Astrocyte (in vitro differentiated cells and primary cell): ENCODE measurements around the gene PAPPA2. TPM values are rescaled to one million over a fixed set of nuclear protein-coding genes. Genes with fewer than 3 reads are reported as not detected.

Source experiments
- DNase-seq: peaks from one replicate; pipeline ENCODE4 v3.0.0-alpha.2; 2010; ENCODE audit warnings: low read depth
- FAIRE-seq: peaks from 2 replicates; lab custom pipeline; 2011; peaks lifted over from hg19 to GRCh38; lab: Jason Lieb, UNC
- H2AFZ ChIP-seq: 2 replicates; pipeline ENCODE4 v1.6.0; 2012; ENCODE audit warnings: low read depth, low read length, inconsistent platforms
- H3K27ac ChIP-seq: 2 replicates; pipeline ENCODE4 v1.5.1; 2011; ENCODE audit warnings: low read depth, low read length, inconsistent platforms
- H3K27me3 ChIP-seq: 2 replicates; pipeline ENCODE4 v1.6.0; 2011; ENCODE audit warnings: low read length, inconsistent platforms; ENCODE audit not compliant: insufficient read depth
- H3K36me3 ChIP-seq: 2 replicates; pipeline ENCODE4 v1.5.1; 2011; ENCODE audit warnings: low read length, inconsistent platforms; ENCODE audit not compliant: insufficient read depth
- H3K4me1 ChIP-seq: 2 replicates; pipeline ENCODE4 v1.5.1; 2011; ENCODE audit warnings: low read length, inconsistent platforms; ENCODE audit not compliant: insufficient read depth
- H3K4me2 ChIP-seq: 2 replicates; pipeline ENCODE4 v1.6.0; 2012; ENCODE audit warnings: low read length, inconsistent platforms
- H3K4me3 ChIP-seq: 2 replicates; pipeline ENCODE4 v1.5.1; 2011; ENCODE audit warnings: low read depth, mild to moderate bottlenecking, low read length, inconsistent platforms; ENCODE audit not compliant: insufficient read depth
- H3K79me2 ChIP-seq: 2 replicates; pipeline ENCODE4 v1.6.0; 2012; ENCODE audit warnings: mild to moderate bottlenecking, low read length, inconsistent platforms; ENCODE audit not compliant: insufficient read depth
- H3K9ac ChIP-seq: 2 replicates; pipeline ENCODE4 v1.6.0; 2012; ENCODE audit warnings: mild to moderate bottlenecking, low read length, inconsistent platforms
- H3K9me3 ChIP-seq: 2 replicates; pipeline ENCODE4 v1.5.1; 2012; ENCODE audit warnings: low read depth, mild to moderate bottlenecking, low read length, inconsistent platforms; ENCODE audit not compliant: insufficient read depth
- H4K20me1 ChIP-seq: 2 replicates; pipeline ENCODE4 v1.6.0; 2012; ENCODE audit warnings: low read length, inconsistent platforms; ENCODE audit not compliant: insufficient read depth
- H3K27ac Mint-ChIP-seq: one replicate; pipeline ENCODE4 v1.8.0; 2021; ENCODE audit warnings: mild to moderate bottlenecking, mixed read lengths; ENCODE audit not compliant: unreplicated experiment
- H3K27me3 Mint-ChIP-seq: one replicate; pipeline ENCODE4 v1.8.0; 2021; ENCODE audit warnings: low read depth, mixed read lengths; ENCODE audit not compliant: unreplicated experiment
- H3K36me3 Mint-ChIP-seq: one replicate; pipeline ENCODE4 v1.8.0; 2021; ENCODE audit warnings: low read depth, mixed read lengths; ENCODE audit not compliant: unreplicated experiment
- H3K4me1 Mint-ChIP-seq: one replicate; pipeline ENCODE4 v1.8.0; 2021; ENCODE audit warnings: low read depth, mixed read lengths; ENCODE audit not compliant: unreplicated experiment
- H3K4me3 Mint-ChIP-seq: one replicate; pipeline ENCODE4 v1.8.0; 2021; ENCODE audit warnings: mild to moderate bottlenecking, moderate library complexity, mixed read lengths; ENCODE audit not compliant: unreplicated experiment
- H3K9me3 Mint-ChIP-seq: one replicate; pipeline ENCODE4 v1.8.0; 2021; ENCODE audit warnings: mild to moderate bottlenecking, mixed read lengths; ENCODE audit not compliant: unreplicated experiment
- EZH2 ChIP-seq: IDR thresholded peaks from 2 replicates; pipeline ENCODE4 v1.6.1; 2012; ENCODE audit warnings: mild to moderate bottlenecking, low read length, inconsistent platforms; ENCODE audit not compliant: insufficient read depth
- total RNA-seq: library from RNA; stranded (reverse); gene quantifications from 2 replicates; pipeline ENCODE4 v1.2.1, GENCODE V29; 2021
- TF ChIP-seq, protein P1 (sequence below): IDR thresholded peaks from 2 replicates; pipeline ENCODE4 v1.5.1; 2011; ENCODE audit warnings: low read depth, mild to moderate bottlenecking, inconsistent platforms, low read length, moderate library complexity; ENCODE audit not compliant: insufficient read depth

PAPPA2 gene
- total RNA-seq, 1 donor from 2014 or later, result 19.0 TPM

DNA sequence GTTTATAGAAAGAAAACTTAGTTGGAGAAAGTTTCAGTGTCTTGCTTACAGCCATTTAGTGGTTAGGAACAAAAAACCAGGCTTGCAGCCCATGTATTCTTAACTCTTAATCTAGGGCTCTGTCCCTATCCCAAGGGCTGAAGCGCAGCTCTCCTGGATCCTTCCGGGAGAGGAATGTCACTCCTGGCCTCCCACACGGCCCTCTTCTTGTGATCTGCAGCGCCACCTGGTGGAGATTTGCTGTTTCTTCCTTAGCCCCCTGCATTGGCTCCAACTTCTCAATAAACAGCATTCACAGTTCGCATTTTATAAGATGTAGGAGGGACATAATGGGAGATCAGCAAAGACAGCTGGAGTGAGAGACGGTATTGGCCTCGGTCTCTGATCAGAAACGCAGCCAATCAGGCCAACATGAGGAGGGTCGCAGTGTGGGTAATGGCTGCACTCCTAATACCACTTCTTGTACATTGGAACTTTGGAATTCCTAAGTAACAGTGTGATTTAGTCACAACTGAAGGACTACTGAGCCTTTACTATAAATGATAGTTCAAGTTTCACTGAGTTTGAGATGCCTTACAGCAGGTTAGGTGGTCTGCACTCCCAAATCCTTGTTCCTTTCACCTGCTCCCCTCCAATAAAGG is 418.1 kb downstream of the PAPPA2 start:
- TF ChIP-seq EZH2, result no peak
- TF ChIP-seq, protein P1, sequence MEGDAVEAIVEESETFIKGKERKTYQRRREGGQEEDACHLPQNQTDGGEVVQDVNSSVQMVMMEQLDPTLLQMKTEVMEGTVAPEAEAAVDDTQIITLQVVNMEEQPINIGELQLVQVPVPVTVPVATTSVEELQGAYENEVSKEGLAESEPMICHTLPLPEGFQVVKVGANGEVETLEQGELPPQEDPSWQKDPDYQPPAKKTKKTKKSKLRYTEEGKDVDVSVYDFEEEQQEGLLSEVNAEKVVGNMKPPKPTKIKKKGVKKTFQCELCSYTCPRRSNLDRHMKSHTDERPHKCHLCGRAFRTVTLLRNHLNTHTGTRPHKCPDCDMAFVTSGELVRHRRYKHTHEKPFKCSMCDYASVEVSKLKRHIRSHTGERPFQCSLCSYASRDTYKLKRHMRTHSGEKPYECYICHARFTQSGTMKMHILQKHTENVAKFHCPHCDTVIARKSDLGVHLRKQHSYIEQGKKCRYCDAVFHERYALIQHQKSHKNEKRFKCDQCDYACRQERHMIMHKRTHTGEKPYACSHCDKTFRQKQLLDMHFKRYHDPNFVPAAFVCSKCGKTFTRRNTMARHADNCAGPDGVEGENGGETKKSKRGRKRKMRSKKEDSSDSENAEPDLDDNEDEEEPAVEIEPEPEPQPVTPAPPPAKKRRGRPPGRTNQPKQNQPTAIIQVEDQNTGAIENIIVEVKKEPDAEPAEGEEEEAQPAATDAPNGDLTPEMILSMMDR, result peak; percentile 83
- H3K4me3 ChIP-seq, result no peak overlapping the region
- H2AFZ ChIP-seq, result peak overlapping the region; percentile 13
- no peaks in the 10 kb centered on the region for H3K79me2 ChIP-seq
- no peak overlapping the region for H3K4me2 ChIP-seq
- Mint-ChIP-seq H3K4me1 (no peaks in the 10 kb centered on the region), H3K9me3 (no peaks in the 10 kb centered on the region), H3K36me3 (no peaks in the 10 kb centered on the region), H3K4me3 (no peak overlapping the region), H3K27me3 (peaks cover 16% of the 10 kb centered on the region), H3K27ac (no peak overlapping the region)
- H4K20me1 ChIP-seq, result no peaks in the 10 kb centered on the region
- no peaks in the 10 kb centered on the region for H3K4me1 ChIP-seq
- H3K27ac ChIP-seq, result no peak overlapping the region
- no peaks in the 10 kb centered on the region for H3K36me3 ChIP-seq
- H3K9me3 ChIP-seq, result no peaks in the 10 kb centered on the region
- no peaks in the 10 kb centered on the region for H3K27me3 ChIP-seq
- FAIRE-seq (no peak), DNase-seq (peak; percentile 29)
- no peak overlapping the region for H3K9ac ChIP-seq

DNA sequence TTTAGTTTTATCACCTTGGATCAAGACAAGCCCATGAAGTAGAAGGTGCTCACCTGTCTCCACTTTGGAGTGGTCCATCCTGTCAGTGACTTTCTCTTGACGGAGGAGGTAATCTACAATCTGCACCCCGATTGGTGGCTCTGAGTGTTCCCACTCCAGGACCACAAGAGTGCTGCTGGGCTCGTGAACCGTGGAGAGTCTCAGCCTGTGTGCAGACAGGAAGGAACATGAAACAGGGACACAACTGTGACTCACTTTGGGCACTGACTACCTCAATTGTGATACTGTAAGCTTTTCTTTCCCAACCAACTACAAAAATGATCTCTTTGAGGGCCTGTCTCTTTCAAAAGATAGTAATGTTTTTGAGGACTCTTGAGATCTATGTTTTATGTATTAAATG is 421.3 kb downstream of the PAPPA2 start:
- Histone ChIP-seq H3K9me3 (no peaks in the 10 kb centered on the region), H3K4me2 (no peak overlapping the region), H3K36me3 (no peaks in the 10 kb centered on the region), H3K4me3 (no peak overlapping the region), H4K20me1 (no peaks in the 10 kb centered on the region), H3K27ac (no peak overlapping the region), H3K27me3 (no peaks in the 10 kb centered on the region), H3K79me2 (no peaks in the 10 kb centered on the region), H3K9ac (no peak overlapping the region), H2AFZ (no peak overlapping the region), H3K4me1 (no peaks in the 10 kb centered on the region)
- Mint-ChIP-seq H3K27me3 (peaks cover 14% of the 10 kb centered on the region), H3K27ac (no peak overlapping the region), H3K4me1 (no peaks in the 10 kb centered on the region), H3K36me3 (no peaks in the 10 kb centered on the region), H3K9me3 (no peaks in the 10 kb centered on the region), H3K4me3 (no peak overlapping the region)
- TF ChIP-seq EZH2, result no peak
- TF ChIP-seq, protein P1, result no peak
- no peak for FAIRE-seq
- DNase-seq, result no peak

DNA sequence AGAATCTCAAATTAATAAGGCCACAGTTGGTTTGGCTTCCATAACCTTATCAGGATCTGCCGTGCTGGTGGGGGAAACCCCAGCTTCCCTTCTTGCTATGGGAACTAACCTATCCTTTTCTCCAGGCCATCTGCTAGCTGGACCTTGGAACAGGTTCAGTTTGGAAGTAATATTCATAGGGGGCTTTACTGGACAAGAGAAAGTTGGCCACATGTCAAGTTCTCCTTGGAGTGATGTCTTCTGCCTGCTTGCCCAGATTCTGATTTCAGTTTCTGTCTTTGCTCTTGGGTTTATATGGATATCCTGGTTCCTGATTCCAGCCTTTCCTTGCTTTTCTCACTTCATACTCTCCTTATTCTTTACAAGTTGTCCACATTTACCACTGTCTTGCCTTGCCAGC is 421.9 kb downstream of the PAPPA2 start:
- Mint-ChIP-seq H3K4me3 (no peak overlapping the region), H3K4me1 (no peaks in the 10 kb centered on the region), H3K27ac (no peak overlapping the region), H3K27me3 (peaks cover 14% of the 10 kb centered on the region), H3K36me3 (no peaks in the 10 kb centered on the region), H3K9me3 (no peaks in the 10 kb centered on the region)
- H4K20me1 ChIP-seq, result no peaks in the 10 kb centered on the region
- H3K4me1 ChIP-seq, result no peaks in the 10 kb centered on the region
- no peaks in the 10 kb centered on the region for H3K9me3 ChIP-seq
- no peak overlapping the region for H3K27ac ChIP-seq
- H2AFZ ChIP-seq, result no peak overlapping the region
- no peak for TF ChIP-seq EZH2
- TF ChIP-seq, protein P1, result no peak
- FAIRE-seq (no peak), DNase-seq (no peak)
- no peak overlapping the region for H3K9ac ChIP-seq
- H3K36me3 ChIP-seq, result no peaks in the 10 kb centered on the region
- H3K79me2 ChIP-seq, result no peaks in the 10 kb centered on the region
- no peaks in the 10 kb centered on the region for H3K27me3 ChIP-seq
- H3K4me2 ChIP-seq, result no peak overlapping the region
- H3K4me3 ChIP-seq, result no peak overlapping the region
